ENCODE measurements around the gene NDC1. TPM values are rescaled to one million over a fixed set of nuclear protein-coding genes. Genes with fewer than 3 reads are reported as not detected.

The NDC1 gene
- polyA plus RNA-seq, 1 donor (not counting 4 experiments of a cell fraction or from before 2014, with no cell fraction given): 36.1 TPM

DNA sequence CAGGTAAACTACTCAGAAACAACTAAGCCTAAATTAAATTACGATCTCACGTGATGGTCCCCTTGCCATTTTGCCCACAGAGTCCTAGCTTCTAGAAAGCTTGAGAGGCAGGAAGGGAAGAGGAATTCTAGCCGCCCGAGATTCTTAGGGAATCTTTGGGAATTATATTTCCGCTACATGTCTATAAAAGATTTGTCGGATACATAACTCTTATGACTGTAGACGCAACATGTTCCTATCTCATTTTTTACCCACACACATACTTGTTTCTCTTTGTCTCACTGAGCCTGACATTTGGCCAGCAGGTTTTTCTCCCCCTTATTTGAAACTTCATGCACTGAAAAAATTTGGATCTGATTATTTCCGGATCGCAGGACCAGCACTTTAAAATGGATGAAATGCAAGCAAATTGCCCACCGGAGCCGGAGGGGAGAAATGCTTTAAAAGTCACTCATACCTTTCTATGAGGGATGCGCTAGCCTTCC lies 104.6 kb downstream of the NDC1 start:
- Histone ChIP-seq H3K4me1 (ENCODE audit: control insufficient read depth, extremely low read depth, insufficient read depth, low read length) (peaks cover 3% of the 10 kb centered on the region), H3K79me2 (ENCODE audit: control insufficient read depth, insufficient read depth, low read length) (no peaks in the 10 kb centered on the region), H2AFZ (ENCODE audit: control insufficient read depth, low read length) (no peak overlapping the region), H3K4me3 (ENCODE audit: control insufficient read depth in 2 of 3, extremely low read depth in 1 of 3, insufficient read depth in 2 of 3, low read depth in 1 of 3, low read length in 3 of 3) (no peak overlapping the region), H4K20me1 (ENCODE audit: control insufficient read depth, extremely low read depth, insufficient read depth, low read length) (no peaks in the 10 kb centered on the region), H3K27ac (ENCODE audit: control insufficient read depth, insufficient read depth, low read length) (no peak overlapping the region), H3K9me3 (ENCODE audit: control insufficient read depth, low read depth, low read length) (no peaks in the 10 kb centered on the region), H3K9me1 (ENCODE audit: control insufficient read depth, extremely low read depth, insufficient read depth, low read length) (no peaks in the 10 kb centered on the region), H3K4me2 (ENCODE audit: control insufficient read depth, extremely low read depth, insufficient read depth, low read depth, low read length) (no peak overlapping the region), H3K27me3 (ENCODE audit: control insufficient read depth, extremely low read depth, insufficient read depth, low read length) (peaks cover 49% of the 10 kb centered on the region), H3K9ac (ENCODE audit: control insufficient read depth, extremely low read depth, insufficient read depth, low read length) (no peak overlapping the region), H3K36me3 (ENCODE audit: control insufficient read depth in 2 of 2, extremely low read depth in 1 of 2, insufficient read depth in 2 of 2, low read length in 2 of 2) (no peaks in the 10 kb centered on the region)
- FAIRE-seq (no peak), DNase-seq (ENCODE audit: low read depth, low spot score) (no peak)
- dilution Hi-C loops (cut with MboI; ENCODE audit: extremely low pct_ligation_motif_present, low sequenced_read_pairs): no loop called here
- TF ChIP-seq CTCF (optimal IDR thresholded peaks at IDR 0.05 in 1 of 3, IDR thresholded peaks at IDR 0.05 in 1 of 3, conservative IDR thresholded peaks at IDR 0.05 in 1 of 3; ENCODE audit: extremely low read depth in 1 of 3, insufficient read depth in 2 of 3, low read length in 3 of 3) (no peak), EZH2 (IDR thresholded peaks at IDR 0.05; ENCODE audit: low read length) (no peak)

GRCh38 chr1:53732912-53733317 lies 105.2 kb downstream of the NDC1 start:
- H3K4me1 ChIP-seq (ENCODE audit: control insufficient read depth, extremely low read depth, insufficient read depth, low read length): peaks cover under 1% of the 10 kb centered on the region
- H3K27ac ChIP-seq (ENCODE audit: control insufficient read depth, insufficient read depth, low read length): no peak overlapping the region
- H3K79me2 ChIP-seq (ENCODE audit: control insufficient read depth, insufficient read depth, low read length): no peaks in the 10 kb centered on the region
- dilution Hi-C loops (cut with MboI; ENCODE audit: extremely low pct_ligation_motif_present, low sequenced_read_pairs): no loop called here
- FAIRE-seq: no peak
- TF ChIP-seq CTCF (optimal IDR thresholded peaks at IDR 0.05 in 1 of 3, IDR thresholded peaks at IDR 0.05 in 1 of 3, conservative IDR thresholded peaks at IDR 0.05 in 1 of 3; ENCODE audit: extremely low read depth in 1 of 3, insufficient read depth in 2 of 3, low read length in 3 of 3) (no peak), EZH2 (IDR thresholded peaks at IDR 0.05; ENCODE audit: low read length) (no peak)
- no peak overlapping the region for H2AFZ ChIP-seq (ENCODE audit: control insufficient read depth, low read length)
- no peaks in the 10 kb centered on the region for H3K9me3 ChIP-seq (ENCODE audit: control insufficient read depth, low read depth, low read length)
- no peak for DNase-seq (ENCODE audit: low read depth, low spot score)
- H3K36me3 ChIP-seq (ENCODE audit: control insufficient read depth in 2 of 2, extremely low read depth in 1 of 2, insufficient read depth in 2 of 2, low read length in 2 of 2): no peaks in the 10 kb centered on the region
- H3K4me3 ChIP-seq (ENCODE audit: control insufficient read depth in 2 of 3, extremely low read depth in 1 of 3, insufficient read depth in 2 of 3, low read depth in 1 of 3, low read length in 3 of 3): no peak overlapping the region
- no peak overlapping the region for H3K9ac ChIP-seq (ENCODE audit: control insufficient read depth, extremely low read depth, insufficient read depth, low read length)
- no peaks in the 10 kb centered on the region for H4K20me1 ChIP-seq (ENCODE audit: control insufficient read depth, extremely low read depth, insufficient read depth, low read length)
- peaks cover 44% of the 10 kb centered on the region for H3K27me3 ChIP-seq (ENCODE audit: control insufficient read depth, extremely low read depth, insufficient read depth, low read length)
- no peaks in the 10 kb centered on the region for H3K9me1 ChIP-seq (ENCODE audit: control insufficient read depth, extremely low read depth, insufficient read depth, low read length)
- no peak overlapping the region for H3K4me2 ChIP-seq (ENCODE audit: control insufficient read depth, extremely low read depth, insufficient read depth, low read depth, low read length)
